Fibroblast of lung (primary cell): ENCODE measurements around the gene LRFN4.

Experiments
- CTCF ChIP-seq, 2 donors: IDR thresholded peaks in 1 of 2; conservative IDR thresholded peaks in 1 of 2; 1 replicate in 1 of 2; 2 replicates in 1 of 2; pipeline ENCODE4 v1.5.1; 2011 to 2012; ENCODE audit warnings: low read length in 2 of 2, control low read depth in 1 of 2, inconsistent platforms in 1 of 2, low read depth in 1 of 2, mild to moderate bottlenecking in 1 of 2
- EZH2 ChIP-seq: IDR thresholded peaks from 2 replicates; pipeline ENCODE4 v1.5.1; 2012; ENCODE audit warnings: low read length, control low read depth, mild to moderate bottlenecking; ENCODE audit errors: missing control alignments

- TF ChIP-seq CTCF (conservative IDR thresholded peaks at IDR 0.05 in 1 of 2, IDR thresholded peaks at IDR 0.05 in 1 of 2; ENCODE audit: low read depth in 1 of 2, low read length in 2 of 2) (no peak), EZH2 (no peak)
Observed at GRCh38 chr11:66881451-66881835, 24.6 kb downstream of the LRFN4 start.
